Karpas-422 (cell line): ENCODE data around the gene ABHD18. TPM values are rescaled to one million over a fixed set of nuclear protein-coding genes. Genes with fewer than 3 reads are reported as not detected.
"Not testable (repeated sequence)": the region's sequence is repeated elsewhere in the genome, so short reads cannot be mapped to it uniquely, and the experiment has no call there.

Experiments
- DNase-seq: peaks from one replicate; pipeline ENCODE4 v3.0.0-alpha.2; 2015
- H2AFZ ChIP-seq: fragments of 200-600 bp; sonication (generic); 2 replicates; pipeline ENCODE4 v1.6.1; 2014; ENCODE audit warnings: antibody characterized with exemption, low read length, mixed read lengths
- H3K27ac ChIP-seq: fragments of 200-600 bp; sonication (generic); 2 replicates; pipeline ENCODE4 v1.5.1; 2014; ENCODE audit warnings: mild to moderate bottlenecking, low read length, moderate library complexity
- H3K27me3 ChIP-seq: fragments of 200-600 bp; sonication (generic); 2 replicates; pipeline ENCODE4 v1.6.1; 2014; ENCODE audit warnings: low read length, mixed read lengths
- H3K36me3 ChIP-seq: fragments of 200-600 bp; sonication (generic); 2 replicates; pipeline ENCODE4 v1.6.1; 2014; ENCODE audit warnings: low read length, mixed read lengths; ENCODE audit not compliant: insufficient read depth
- H3K4me1 ChIP-seq: fragments of 200-600 bp; sonication (generic); 2 replicates; pipeline ENCODE4 v1.6.1; 2014; ENCODE audit warnings: mild to moderate bottlenecking, low read length, mixed read lengths
- H3K4me2 ChIP-seq: fragments of 200-600 bp; sonication (generic); 2 replicates; pipeline ENCODE4 v1.6.1; 2014; ENCODE audit warnings: low read length, low read depth, mild to moderate bottlenecking; ENCODE audit not compliant: poor library complexity, severe bottlenecking
- H3K4me3 ChIP-seq: fragments of 200-600 bp; sonication (generic); 2 replicates; pipeline ENCODE4 v1.5.1; 2014; ENCODE audit warnings: mild to moderate bottlenecking, antibody characterized with exemption, low read length, mixed read lengths
- H3K79me2 ChIP-seq: fragments of 200-600 bp; sonication (generic); 2 replicates; pipeline ENCODE4 v1.6.1; 2014; ENCODE audit warnings: mild to moderate bottlenecking, low read length, mixed read lengths
- H3K9ac ChIP-seq: fragments of 200-600 bp; sonication (generic); 2 replicates; pipeline ENCODE4 v1.6.0; 2014; ENCODE audit warnings: low read length
- H3K9me2 ChIP-seq: fragments of 200-600 bp; sonication (generic), shearing (Covaris generic); replicated peaks from 2 replicates; pipeline ENCODE4 v1.6.0; 2014; ENCODE audit warnings: mild to moderate bottlenecking, low read length, moderate library complexity; ENCODE audit not compliant: insufficient read depth
- H3K9me3 ChIP-seq: fragments of 300-700, 200-600 bp; sonication (generic); 2 replicates; pipeline ENCODE4 v1.6.1; 2014; ENCODE audit warnings: low read length, mixed read lengths
- H4K20me1 ChIP-seq: fragments of 200-600 bp; sonication (generic); 2 replicates; pipeline ENCODE4 v1.6.1; 2014; ENCODE audit warnings: mild to moderate bottlenecking, antibody characterized with exemption, low read length, low read depth; ENCODE audit not compliant: insufficient read depth
- total RNA-seq: library from RNA; depleted of rRNA; stranded (reverse); fragments of >200 nt; shearing (Covaris generic); gene quantifications from 2 replicates; pipeline ENCODE4 v1.2.3, GENCODE V29; 2014; ENCODE audit warnings: low replicate concordance

ABHD18 gene
- total RNA-seq, 1 experiment from 2014 or later, result 36.6 TPM

DNA sequence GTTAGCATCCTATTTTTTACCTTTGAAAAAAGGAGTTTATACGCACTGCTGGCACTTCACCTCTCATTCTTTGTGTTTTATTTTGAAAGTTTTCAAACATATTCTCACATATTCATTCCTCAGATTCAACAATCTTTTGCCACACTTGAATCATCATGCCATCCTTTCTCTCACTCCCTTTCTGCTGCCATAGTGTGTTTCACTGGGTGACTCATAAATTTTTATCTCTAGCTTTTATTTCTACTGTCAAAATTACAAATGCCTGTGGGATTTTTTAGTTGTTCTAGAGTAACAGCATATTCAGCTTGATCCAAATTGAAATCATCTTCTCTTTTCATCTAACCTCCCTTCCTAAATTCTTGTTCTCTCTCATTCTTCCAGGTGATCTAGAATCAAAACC, 28.2 kb upstream of the ABHD18 start:
- H3K4me2 ChIP-seq, result no peak overlapping the region
- no peak overlapping the region for H3K27ac ChIP-seq
- H2AFZ ChIP-seq, result no peak overlapping the region
- no peaks in the 10 kb centered on the region for H3K9me3 ChIP-seq
- H3K27me3 ChIP-seq, result no peaks in the 10 kb centered on the region
- H4K20me1 ChIP-seq, result no peaks in the 10 kb centered on the region
- H3K9me2 ChIP-seq, result no peaks in the 10 kb centered on the region
- H3K9ac ChIP-seq, result no peak overlapping the region
- no peak for DNase-seq
- H3K36me3 ChIP-seq, result peaks cover 16% of the 10 kb centered on the region; the same call in 1 of the 2 replicates
- peaks cover 4% of the 10 kb centered on the region; the same call in 1 of the 2 replicates for H3K4me1 ChIP-seq
- H3K79me2 ChIP-seq, result 0 out of 2 replicates have a peak, but pooled peaks cover 7% of the 10 kb centered on the region
- no peak overlapping the region for H3K4me3 ChIP-seq

DNA sequence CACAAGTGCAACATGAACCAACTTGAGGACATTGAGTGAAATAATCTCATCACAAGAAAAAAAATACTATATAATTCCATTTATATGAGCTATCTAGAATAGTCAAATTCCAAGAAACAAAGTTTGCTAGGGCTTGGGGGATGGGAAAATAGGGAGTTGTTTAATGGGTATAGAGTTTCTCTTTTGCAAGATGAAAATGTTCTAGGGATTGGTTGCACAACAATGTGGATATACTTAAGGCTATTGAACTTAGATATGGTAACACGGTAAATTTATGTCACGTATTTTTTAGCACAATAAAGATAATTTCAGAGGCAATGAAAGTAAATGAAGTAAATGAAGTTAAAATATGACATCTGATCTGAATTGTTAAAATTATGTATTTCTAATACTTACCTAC, 8.1 kb upstream of the ABHD18 start:
- Histone ChIP-seq H3K79me2 (peaks cover 81% of the 10 kb centered on the region), H2AFZ (no peak overlapping the region), H3K4me1 (0 out of 2 replicates have a peak, but pooled peaks cover 2% of the 10 kb centered on the region), H3K4me2 (no peak overlapping the region), H3K27ac (no peak overlapping the region), H3K9me3 (no peaks in the 10 kb centered on the region), H3K9ac (no peak overlapping the region), H3K36me3 (peaks cover 19% of the 10 kb centered on the region; the same call in 1 of the 2 replicates), H4K20me1 (no peaks in the 10 kb centered on the region), H3K4me3 (no peak overlapping the region), H3K9me2 (no peaks in the 10 kb centered on the region), H3K27me3 (no peaks in the 10 kb centered on the region)
- DNase-seq, result no peak

DNA sequence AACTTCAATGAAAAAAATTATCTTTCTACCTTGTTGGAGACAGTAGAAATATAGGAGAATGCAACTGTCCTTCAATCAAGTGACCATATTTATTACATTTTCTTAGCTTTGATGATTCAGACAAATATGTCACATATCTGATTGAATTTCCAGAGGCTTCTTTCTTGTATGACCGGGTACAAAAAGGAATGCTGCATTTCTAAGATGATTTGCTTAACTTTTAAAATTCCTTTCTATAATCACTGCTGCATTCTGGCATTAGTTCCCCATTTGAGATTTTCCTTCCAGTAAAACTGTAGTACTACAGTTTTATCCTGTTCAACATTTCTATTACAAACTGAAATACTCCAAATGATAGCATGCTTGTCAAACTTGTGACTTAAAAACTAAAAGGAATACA, 5.4 kb upstream of the ABHD18 start:
- Histone ChIP-seq H3K9me2 (no peaks in the 10 kb centered on the region), H3K9ac (no peak overlapping the region), H4K20me1 (no peaks in the 10 kb centered on the region), H3K4me2 (no peak overlapping the region), H3K36me3 (peaks cover 11% of the 10 kb centered on the region; the same call in 1 of the 2 replicates), H3K4me1 (peaks cover 11% of the 10 kb centered on the region), H3K9me3 (no peaks in the 10 kb centered on the region), H3K4me3 (no peak overlapping the region), H3K27me3 (no peaks in the 10 kb centered on the region), H2AFZ (no peak overlapping the region), H3K79me2 (peaks cover 86% of the 10 kb centered on the region), H3K27ac (no peak overlapping the region)
- no peak for DNase-seq

DNA sequence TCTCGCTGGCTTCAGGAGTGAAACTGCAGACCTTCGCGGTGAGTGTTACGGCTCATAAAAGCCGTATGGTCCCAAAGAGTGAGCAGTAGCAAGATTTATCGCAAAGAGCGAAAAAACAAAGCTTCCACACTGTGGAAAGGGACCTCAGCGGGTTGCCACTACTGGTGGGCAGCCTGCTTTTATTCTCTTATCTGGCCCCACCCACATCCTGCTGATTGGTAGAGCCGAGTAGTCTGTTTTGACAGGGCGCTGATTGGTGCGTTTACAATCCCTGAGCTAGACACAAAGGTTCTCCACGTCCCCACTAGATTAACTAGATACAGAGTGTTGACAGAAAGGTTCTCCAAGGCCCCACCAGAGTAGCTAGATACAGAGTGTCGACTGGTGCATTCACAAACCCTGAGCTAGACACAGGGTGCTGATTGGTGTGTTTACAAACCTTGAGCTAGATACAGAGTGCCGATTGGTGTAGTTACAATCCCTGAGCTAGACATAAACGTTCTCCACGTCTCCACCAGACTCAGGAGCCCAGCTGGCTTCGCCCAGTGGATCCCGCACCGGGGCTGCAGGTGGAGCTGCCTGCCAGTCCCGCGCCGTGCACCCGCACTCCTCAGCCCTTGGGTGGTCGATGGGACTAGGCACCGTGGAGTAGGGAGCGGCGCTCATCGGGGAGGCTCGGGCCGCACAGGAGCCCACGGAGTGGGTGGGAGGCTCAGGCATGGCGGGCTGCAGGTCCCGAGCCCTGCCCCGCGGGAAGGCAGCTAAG, 1.4 kb upstream of the ABHD18 start:
- not testable (repeated sequence) for H3K9me2 ChIP-seq, H3K27me3 ChIP-seq, H3K27ac ChIP-seq, DNase-seq, H3K9me3 ChIP-seq, H4K20me1 ChIP-seq, H2AFZ ChIP-seq, H3K36me3 ChIP-seq
- Histone ChIP-seq H3K9ac (peak overlapping the region; percentile 74), H3K4me2 (peak overlapping the region; percentile 51), H3K79me2 (peaks cover 91% of the 10 kb centered on the region), H3K4me1 (peaks cover 33% of the 10 kb centered on the region), H3K4me3 (peak overlapping the region; percentile 73; the same call in 1 of the 2 replicates)

DNA sequence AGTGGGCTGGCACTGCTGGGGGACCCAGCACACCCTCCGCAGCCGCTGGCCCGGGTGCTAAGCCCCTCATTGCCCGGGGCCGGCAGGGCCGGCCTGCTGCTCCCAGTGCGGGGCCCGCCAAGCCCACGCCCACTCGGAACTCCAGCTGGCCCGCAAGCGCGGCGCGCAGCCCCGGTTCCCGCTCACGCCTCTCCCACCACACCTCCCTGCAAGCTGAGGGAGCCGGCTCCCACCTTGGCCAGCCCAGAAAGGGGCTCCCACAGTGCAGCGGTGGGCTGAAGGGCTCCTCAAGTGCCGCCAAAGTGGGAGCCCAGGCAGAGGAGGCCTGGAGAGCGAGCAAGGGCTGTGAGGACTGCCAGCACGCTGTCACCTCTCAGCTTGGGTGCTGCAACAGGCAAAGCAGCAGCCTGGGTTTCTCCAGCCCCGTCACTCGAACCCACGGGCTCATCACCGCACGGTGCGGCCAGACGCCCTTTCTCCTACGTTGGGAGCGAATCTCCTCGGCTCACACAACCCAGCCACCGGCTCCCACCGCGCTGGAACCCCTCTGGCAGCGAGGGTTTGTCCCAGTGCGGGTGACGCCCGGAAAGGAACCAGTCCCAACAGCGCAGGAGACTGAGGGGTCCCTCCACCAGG, 662 bp upstream of the ABHD18 start:
- H3K9me3 ChIP-seq, H3K36me3 ChIP-seq, DNase-seq, H4K20me1 ChIP-seq, H3K9me2 ChIP-seq, H3K27me3 ChIP-seq: not testable (repeated sequence)
- peak overlapping the region; percentile 2 for H3K27ac ChIP-seq
- peak overlapping the region; percentile 29; the same call in 1 of the 2 replicates for H2AFZ ChIP-seq
- peak overlapping the region; percentile 74 for H3K9ac ChIP-seq
- peaks cover 33% of the 10 kb centered on the region for H3K4me1 ChIP-seq
- H3K79me2 ChIP-seq, result peaks cover 91% of the 10 kb centered on the region
- peak overlapping the region; percentile 51 for H3K4me2 ChIP-seq
- peak overlapping the region; percentile 73 for H3K4me3 ChIP-seq

DNA sequence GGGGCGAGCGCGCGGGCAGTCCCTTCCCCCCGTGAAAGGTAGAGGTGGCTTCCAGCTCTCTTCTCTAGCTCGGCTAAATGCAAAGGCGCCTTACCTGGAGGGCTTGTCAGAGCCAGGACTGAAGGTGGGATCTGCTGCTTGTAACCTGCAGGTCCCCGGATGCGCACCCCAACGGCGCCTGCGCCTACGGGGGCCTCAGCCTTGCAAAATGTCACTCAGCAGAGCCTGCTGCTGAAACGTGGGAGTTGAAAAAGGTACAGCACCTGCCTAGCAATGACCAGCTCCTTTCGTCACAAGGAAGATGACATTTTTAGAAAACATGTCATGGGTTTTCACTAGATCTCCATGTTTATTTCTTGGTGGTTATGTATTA, 583 bp downstream of the ABHD18 start:
- peak; percentile 91 for DNase-seq
- H3K4me3 ChIP-seq, result peak overlapping the region; percentile 73
- H3K4me2 ChIP-seq, result peak overlapping the region; percentile 85
- peaks cover 92% of the 10 kb centered on the region for H3K79me2 ChIP-seq
- H3K36me3 ChIP-seq, result peaks cover 7% of the 10 kb centered on the region; the same call in 1 of the 2 replicates
- H2AFZ ChIP-seq, result peak overlapping the region; percentile 58
- peaks cover 33% of the 10 kb centered on the region for H3K4me1 ChIP-seq
- H3K9me2 ChIP-seq, result no peaks in the 10 kb centered on the region
- H3K9me3 ChIP-seq, result no peaks in the 10 kb centered on the region
- no peaks in the 10 kb centered on the region for H4K20me1 ChIP-seq
- peak overlapping the region; percentile 85 for H3K9ac ChIP-seq
- peak overlapping the region; percentile 51 for H3K27ac ChIP-seq
- H3K27me3 ChIP-seq, result no peaks in the 10 kb centered on the region

DNA sequence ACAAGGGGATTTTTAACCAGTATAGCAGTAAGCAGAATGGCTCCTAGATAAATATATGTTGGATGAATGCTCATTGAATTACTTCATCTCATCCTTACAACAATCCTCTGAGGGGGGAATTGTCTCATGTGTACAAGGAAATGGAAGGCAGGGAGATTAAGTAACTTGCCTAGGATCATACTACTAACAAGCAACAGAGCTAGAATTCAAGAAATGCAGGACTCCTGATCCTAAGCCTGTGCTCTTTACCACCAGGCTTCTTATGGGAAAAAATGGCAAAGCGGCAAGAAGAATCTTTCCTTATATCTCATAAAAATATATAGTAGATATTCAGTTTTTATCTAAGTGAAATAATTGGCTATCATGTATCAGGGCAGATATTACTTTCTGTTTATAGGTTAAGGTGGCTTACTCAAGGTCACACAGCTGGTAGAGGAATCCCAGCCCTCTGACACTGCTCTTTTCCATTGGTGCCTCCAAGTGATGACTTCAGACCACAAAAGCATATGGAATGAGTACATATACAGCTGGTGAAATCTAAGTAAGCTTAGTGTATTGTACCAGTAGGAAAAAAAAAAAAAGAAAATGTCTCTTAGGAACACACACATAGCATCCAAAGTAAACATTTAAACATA, 2.1 kb downstream of the ABHD18 start:
- Histone ChIP-seq H3K27ac (no peak overlapping the region), H3K4me3 (peak overlapping the region; percentile 22; the same call in 1 of the 2 replicates), H2AFZ (no peak overlapping the region), H4K20me1 (no peaks in the 10 kb centered on the region), H3K9ac (peak overlapping the region; percentile 22), H3K27me3 (no peaks in the 10 kb centered on the region), H3K4me1 (peaks cover 30% of the 10 kb centered on the region), H3K4me2 (peak overlapping the region; percentile 85), H3K79me2 (peaks cover 93% of the 10 kb centered on the region), H3K9me2 (no peaks in the 10 kb centered on the region), H3K9me3 (no peaks in the 10 kb centered on the region), H3K36me3 (peaks cover 7% of the 10 kb centered on the region; the same call in 1 of the 2 replicates)
- no peak for DNase-seq

DNA sequence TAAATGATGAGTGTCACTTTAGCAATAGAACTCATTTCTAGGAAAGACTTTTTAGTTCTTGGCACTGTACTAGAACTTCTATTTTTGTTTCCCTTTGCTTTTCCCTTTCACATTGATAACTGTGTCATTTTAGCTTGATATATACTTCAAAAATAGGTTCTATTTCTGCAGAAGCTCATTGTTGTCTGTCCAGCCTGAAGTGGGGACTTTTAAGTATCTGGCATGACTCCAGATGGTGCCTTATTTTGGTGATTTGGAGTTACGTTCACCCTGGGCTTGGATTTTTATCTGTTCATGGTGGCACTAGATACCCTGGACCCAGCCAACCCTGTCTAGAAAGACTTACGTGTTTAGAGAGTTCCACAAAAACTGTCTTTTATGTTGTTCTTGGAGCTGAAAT, 3.4 kb downstream of the ABHD18 start:
- no peaks in the 10 kb centered on the region for H3K9me2 ChIP-seq
- H2AFZ ChIP-seq, result no peak overlapping the region
- no peak overlapping the region for H3K4me3 ChIP-seq
- no peaks in the 10 kb centered on the region for H3K9me3 ChIP-seq
- peak overlapping the region; percentile 9 for H3K4me2 ChIP-seq
- peaks cover 14% of the 10 kb centered on the region; the same call in 1 of the 2 replicates for H3K36me3 ChIP-seq
- no peak overlapping the region for H3K9ac ChIP-seq
- no peak overlapping the region for H3K27ac ChIP-seq
- peaks cover 22% of the 10 kb centered on the region for H3K4me1 ChIP-seq
- no peak for DNase-seq
- peaks cover 93% of the 10 kb centered on the region for H3K79me2 ChIP-seq
- no peaks in the 10 kb centered on the region for H4K20me1 ChIP-seq
- no peaks in the 10 kb centered on the region for H3K27me3 ChIP-seq
